ENCODE measurements around the gene MYO5B.

DNA sequence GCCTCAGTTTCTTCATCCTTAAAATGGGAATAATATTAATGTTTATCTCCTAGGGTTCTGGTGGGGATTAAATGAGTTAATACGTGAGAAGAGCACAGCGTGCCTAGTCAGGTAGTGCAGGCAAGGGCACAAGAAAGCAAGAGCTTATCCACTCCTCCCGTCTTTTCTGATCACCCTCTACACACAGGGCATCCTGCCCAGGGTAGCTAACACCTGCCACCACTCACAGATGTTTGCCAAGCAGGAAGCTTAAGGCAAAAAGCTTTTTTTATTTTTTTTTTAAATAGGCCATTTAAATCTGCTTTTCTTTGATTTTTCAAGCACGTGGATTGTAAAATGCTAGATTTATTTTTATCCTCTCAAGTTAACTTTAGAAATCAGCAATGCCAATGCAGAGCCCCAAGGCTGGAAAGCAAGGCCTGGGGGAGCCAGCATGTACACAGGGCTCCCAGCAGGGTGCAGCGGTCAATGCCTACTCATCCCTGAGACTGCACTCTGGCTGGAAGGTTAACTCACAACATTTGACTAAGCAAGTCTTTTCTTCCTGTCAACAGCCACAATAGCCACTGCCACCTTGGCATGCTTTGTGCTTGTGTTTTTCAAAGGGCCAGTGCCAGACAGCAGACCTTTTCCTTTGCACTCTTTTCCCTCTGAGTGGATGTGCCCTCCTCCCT lies 295.2 kb downstream of the MYO5B start:
- TF ChIP-seq POLR2AphosphoS5 (IDR thresholded peaks at IDR 0.05; ENCODE audit: insufficient read depth in 1 of 2, low read depth in 1 of 2) = no peak
- TF ChIP-seq, protein P1, sequence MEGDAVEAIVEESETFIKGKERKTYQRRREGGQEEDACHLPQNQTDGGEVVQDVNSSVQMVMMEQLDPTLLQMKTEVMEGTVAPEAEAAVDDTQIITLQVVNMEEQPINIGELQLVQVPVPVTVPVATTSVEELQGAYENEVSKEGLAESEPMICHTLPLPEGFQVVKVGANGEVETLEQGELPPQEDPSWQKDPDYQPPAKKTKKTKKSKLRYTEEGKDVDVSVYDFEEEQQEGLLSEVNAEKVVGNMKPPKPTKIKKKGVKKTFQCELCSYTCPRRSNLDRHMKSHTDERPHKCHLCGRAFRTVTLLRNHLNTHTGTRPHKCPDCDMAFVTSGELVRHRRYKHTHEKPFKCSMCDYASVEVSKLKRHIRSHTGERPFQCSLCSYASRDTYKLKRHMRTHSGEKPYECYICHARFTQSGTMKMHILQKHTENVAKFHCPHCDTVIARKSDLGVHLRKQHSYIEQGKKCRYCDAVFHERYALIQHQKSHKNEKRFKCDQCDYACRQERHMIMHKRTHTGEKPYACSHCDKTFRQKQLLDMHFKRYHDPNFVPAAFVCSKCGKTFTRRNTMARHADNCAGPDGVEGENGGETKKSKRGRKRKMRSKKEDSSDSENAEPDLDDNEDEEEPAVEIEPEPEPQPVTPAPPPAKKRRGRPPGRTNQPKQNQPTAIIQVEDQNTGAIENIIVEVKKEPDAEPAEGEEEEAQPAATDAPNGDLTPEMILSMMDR (IDR thresholded peaks at IDR 0.05) = no peak
- no peak for TF ChIP-seq POLR2A (IDR thresholded peaks at IDR 0.05)
